HG02884 (cell line): ENCODE data around the gene DHPS.

Experiments
- ATAC-seq: cut with Tn5 transposase; IDR thresholded peaks from one replicate; pipeline ENCODE4 v1.9.1; 2021; ENCODE audit warnings: mild to moderate bottlenecking, moderate library complexity; ENCODE audit not compliant: unreplicated experiment

The DHPS gene

DNA sequence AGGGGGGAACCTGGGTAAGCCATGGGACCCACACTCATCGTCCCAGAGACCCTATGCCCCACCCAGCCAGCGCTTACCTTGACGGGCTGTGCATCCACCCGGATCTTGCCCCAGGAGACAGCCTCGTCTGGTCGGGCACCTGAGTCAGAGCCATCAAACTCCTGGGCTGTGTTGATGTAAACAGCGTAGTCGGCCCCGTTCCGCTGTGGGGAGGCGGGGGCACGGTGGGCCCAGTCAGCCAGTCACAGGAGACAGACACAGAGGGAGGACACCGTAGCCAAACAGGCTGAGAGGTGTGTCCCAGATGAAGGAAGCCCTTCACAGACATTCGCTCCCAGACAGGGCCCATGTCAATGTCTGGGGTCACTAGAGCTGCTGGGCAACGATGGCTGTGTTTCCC is 5.7 kb downstream of the DHPS start:
- no peak for ATAC-seq

DNA sequence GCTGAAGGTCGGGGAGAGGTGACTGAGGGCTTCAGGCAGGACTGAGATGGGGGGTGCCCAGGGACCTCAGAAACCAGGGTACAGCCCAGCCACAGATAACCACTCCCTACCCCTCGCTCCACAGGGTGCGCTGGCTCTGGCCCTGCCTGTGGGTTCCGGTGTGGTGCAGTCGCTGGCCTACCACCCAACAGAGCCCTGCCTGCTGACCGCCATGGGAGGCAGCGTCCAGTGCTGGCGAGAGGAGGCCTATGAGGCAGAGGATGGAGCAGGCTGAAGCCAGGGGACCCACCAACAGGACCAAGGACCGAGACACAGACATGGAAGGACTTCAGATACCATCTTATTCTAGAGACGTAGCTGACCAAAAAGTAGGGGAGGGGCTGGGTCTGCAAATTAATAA is 6.3 kb downstream of the DHPS start:
- no peak for ATAC-seq

DNA sequence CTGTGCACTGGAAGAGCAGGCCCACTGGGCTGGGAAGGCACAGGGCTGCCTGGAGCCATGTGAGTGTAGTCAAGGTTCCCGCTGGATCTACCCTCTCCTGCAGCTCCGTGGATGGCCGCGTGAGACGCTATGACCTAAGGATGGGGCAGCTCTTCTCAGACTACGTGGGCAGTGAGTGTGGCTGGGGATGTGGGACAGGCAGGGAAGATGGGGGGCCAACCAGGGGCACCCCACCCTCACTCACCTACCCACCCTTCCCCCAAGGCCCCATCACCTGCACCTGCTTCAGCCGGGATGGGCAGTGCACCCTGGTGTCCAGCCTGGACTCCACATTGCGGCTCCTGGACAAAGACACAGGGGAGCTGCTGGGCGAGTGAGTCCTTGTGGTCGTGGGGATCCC is 8.9 kb downstream of the DHPS start:
- ATAC-seq = no peak

DNA sequence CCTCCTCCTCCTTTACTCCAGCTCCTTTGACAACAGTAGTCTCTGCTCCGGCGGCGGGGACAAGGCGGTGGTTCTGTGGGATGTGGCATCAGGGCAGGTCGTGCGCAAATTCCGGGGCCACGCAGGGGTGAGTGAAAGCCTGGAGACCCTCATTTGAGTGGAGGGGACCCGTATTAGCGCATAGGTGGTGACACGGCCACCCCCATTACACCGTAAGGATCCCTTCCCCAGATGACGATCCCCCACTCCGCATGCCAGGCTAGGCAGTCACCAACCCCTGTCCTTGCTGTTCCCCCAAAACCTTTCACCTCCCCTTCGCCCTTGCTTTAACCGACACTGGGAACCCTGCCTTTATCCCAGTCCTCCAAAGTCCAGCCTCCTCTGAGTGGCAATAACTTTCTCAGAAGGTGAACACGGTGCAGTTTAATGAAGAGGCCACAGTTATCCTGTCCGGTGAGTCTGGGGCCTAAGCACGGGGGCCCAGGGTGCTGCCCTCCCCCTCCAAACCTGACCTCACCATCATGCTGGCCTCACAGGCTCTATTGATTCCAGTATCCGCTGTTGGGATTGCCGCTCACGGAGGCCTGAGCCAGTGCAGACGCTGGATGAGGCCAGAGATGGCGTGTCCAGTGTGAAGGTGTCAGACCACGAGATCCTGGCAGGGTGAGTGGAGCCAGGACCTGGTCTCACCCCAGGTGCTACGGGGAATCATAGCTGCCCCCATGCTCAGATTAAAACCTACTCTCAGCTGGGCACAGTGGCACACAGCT is 11.3 kb downstream of the DHPS start:
- ATAC-seq = no peak

DNA sequence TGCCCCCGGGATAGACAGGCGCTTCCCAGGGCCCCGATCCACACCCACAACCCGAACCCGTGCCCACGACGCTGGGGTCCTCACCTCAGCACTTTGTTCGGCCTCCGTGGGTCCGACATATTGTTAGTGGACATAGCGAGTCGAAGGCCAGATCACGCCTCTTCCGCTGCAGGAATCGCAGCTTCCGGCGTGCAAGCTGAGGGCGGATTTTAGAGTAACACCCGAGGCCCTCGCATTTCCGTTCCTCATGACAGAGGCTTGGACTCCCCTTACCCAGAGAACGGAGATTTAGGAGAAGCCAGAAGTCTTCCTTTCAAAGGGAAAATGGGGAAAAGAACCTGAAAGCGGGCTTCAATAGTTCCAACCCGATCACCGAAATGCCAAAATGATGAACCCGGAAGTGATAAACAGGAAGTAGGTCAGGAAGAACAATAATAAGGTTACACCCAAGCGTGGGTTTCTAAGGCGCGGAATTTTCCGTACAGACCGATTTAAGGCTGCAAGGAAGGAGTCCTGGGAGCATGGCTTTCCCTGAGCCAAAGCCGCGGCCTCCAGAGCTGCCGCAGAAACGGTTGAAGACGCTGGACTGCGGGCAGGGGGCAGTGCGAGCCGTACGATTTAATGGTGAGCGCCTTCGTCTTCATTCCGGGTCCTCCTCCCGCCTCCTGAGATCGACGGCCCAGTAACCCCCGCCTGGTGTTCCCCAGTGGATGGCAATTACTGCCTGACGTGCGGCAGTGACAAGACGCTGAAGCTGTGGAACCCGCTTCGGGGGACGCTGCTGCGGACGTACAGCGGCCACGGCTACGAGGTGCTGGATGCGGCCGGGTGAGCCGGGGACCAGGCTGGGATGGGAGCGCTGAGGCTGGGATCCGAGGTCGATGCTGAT is 12.2 kb downstream of the DHPS start:
- ATAC-seq = no peak

DNA sequence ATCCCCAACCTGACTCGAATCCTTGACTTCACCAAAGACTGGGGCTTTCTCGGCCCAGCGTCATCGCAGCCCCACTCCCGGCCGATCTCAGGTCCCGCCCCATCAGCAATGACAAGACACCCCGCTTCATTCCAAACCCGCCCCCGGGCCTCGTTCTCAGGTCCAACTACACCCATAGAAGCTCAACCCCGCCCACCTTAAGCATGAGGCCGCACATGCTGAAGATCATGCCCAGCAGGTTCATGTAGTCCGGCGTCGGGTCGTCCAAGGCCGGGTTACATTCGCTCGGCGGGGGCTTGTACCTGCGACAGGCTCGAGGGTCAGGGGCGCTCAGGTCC is 12.8 kb downstream of the DHPS start:
- no peak for ATAC-seq

DNA sequence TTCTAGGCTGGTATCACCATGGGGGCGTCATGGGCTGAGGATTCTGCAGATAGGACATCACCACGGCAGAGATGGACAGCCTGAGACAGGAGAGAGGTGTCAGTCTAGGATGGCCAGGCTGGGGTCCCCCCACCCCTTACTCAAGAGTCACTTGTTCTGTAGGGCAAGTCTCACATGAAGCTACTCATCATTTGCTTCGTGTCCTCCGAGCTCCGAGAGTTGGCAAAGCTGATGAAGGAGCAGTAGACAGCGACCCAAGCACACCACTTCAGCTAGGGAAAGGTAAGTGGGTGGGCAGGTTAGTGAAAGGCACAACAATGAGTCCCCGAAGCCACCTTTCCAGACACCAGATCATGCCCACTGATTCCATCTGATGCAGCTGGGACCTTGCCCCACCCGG is 13.3 kb downstream of the DHPS start:
- no peak for ATAC-seq

DNA sequence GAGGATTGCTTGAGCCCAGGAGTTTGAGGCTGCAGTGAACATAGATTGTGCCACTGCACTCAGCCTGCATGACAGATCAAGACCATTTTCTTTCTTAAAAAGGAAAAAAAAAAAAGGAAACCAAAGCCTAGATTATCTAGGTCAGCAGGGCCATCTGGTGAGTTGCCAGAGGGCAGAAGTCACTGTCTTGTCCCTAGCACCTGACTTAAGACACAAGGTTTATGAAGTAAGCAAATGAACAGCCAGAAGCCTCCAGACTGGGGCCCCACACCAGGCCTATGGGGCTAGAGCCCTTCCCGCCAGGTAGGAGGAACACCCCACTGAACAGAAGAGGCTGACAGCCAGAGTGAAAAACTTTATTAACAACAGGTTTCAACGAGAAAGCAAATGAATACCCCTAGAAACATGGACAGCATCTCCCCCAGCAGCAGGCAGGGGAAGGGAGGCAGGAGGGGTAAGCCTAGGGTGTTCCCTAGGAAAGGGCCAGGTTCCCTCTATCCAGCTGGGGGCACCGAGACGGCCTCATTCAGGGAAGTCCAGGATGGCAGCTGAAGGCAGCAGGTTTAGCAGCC is 13.9 kb downstream of the DHPS start:
- no peak for ATAC-seq

DNA sequence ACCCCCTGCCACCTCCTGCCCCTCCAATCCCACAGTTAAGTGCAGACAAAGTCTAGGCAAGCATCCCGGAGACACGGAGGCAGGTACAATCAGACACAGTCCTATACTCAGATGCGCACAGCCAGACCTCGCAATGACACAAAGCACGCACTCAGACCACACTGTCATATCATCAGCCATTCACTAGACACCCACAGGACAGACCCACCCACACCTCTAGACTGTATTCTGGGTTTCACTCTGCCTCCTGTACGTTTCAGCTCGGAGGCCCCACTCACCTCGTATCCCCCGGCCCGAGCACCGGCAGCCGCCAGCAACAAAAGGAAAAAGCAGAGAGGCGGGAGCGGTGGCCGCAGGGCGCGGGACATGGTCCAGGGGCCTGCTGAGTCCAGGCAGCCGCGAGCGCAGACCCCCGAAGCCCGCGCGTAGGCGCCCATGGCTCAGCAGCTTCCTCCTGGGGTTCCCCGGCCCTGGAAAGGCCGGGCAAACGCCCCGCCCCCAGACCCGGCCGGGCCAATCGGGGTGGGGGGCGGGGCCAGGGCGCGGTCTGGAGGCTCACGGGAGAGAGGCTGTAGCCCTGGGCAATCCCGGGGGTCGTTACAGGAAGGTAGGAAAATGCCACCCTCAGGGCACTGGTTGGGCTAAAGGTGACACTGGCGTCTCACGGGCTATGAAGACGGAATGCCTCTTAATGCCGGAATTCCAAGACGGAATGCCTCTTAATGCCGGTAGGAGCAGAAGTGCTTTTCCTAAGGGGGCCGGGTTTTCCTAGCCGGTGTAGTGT is 15.2 kb downstream of the DHPS start, which contains the start of the genes MAN2B1 and WDR83:
TSS of gene MAN2B1 (minus strand) at position 478 of the 784 bp plus-strand sequence. CDS start at position 437, 41 bp downstream.
TSS of gene WDR83 (plus strand) at position 543 of the 784 bp plus-strand sequence. CDS start 2,984 bp downstream, outside the sequence.
- no peak for ATAC-seq

DNA sequence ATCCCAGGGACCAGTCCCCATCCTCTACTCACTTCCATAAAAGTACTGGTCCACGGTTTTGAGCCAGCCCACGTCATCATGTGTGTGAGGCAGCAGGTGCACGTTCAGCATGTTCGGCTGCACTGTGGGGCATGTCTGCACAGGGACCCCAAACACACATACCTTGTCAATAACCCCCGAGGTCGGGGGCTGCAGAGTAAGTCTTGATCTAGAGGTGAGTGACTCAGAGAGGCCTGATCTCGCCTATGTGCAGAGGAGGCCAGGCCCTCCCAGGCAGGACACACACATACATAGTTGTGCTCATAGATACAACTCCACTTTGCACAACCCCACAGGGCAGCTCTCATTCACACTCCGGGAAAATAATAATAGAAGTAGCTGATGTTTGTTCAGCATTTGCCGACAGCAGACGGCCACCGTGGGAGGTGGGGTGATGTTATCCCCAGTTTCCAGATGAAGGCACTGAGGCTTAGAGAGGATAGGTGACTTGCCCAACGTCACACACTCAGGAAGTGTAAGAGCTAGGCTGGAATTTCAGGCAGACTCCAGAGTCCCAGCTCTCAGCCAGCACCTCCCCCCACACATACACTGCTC is 15.9 kb downstream of the DHPS start:
- no peak for ATAC-seq

DNA sequence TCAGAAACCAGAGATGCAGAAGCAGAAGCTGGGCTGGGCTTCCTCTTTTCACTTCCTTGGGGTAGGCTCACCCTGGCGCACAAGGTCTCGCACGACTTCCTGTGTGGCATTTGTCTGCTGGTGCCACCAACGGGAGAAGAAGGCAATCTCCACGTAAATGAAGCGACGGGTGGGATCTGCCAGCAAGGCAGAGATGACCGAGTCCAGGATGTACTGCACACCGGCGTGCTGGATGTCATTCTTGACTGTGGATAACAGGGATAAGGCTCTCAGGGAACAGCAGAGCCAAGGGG is 16.5 kb downstream of the DHPS start:
- no peak for ATAC-seq

DNA sequence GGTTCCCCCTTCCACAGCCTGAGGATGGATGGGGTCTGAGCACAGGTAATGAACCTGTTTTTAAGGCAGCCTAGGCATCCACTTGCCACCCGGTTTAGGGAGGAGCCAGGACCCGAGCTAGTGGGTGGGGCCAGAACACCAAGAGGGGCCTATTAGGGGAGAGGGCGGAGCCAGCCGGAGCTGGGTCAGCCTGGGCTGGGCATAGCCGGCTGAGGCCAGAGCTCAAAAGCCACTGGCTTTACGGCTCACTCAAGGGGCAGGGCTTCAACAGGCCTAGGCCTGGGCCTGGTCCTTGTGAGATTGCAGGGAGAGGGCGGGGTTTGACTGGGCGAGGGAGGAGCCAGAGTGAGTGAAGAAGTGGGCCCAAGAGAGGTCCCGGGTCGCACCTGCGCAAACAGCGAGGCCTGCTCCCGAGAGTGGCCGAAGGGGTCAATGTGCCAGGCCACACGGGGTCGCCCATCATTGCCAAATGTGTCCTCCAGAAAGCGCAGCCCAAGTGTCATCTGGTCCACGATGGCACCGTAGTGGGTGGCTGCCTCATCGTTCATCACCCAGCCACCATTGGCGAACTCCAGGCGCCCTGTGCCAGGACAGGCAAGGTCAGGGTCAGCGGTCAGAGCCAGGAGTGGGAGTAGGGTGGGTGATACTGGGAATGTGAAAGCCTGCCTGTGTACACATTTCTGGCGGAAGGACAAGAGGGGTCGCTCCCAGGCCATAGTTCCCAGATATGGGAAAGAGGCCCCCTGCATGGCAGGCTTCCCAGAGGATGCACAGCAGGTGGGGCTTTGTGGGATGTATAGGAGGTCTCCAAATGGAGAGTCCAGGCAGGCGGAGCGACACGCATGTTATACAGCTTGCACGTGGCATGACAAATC is 17.0 kb downstream of the DHPS start:
- no peak for ATAC-seq

DNA sequence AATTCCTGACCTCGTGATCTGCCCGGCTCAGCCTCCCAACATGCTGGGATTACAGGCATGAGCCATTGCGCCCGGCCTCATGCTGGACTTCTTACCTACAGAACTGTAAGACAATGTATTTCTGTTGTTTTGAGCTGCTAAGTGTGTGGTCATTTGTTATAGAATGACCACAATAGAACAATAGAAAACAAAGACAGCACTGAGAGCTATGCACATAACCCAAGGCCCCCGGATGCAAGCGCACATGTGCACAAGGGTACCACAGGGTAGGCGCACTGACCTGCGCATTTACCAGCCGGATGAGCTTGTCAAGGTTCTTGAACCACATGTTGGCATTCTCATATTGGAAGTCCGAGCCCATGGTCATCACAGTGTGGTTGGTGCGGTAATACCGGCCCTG is 20.7 kb downstream of the DHPS start:
- no peak for ATAC-seq

DNA sequence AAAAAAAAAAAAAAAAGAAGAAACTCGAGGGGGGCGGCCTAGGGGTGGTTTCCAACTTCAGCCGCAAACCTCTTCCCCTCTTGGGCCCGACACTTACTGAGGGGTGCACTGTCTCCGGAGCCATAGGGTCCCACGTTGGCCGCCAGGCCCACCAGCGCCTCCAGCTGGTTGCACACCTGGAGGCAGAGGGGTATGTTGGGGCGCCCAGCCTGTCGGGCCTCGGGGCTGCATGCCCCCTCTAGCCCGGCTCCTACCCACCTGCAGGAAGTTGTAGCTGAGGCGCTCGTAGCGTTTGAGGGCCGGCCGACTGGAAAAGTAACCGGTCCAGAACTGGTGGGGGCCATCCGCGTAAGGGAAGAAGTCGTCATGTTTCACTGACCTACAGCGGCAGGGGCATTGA is 23.7 kb downstream of the DHPS start:
- no peak for ATAC-seq

DNA sequence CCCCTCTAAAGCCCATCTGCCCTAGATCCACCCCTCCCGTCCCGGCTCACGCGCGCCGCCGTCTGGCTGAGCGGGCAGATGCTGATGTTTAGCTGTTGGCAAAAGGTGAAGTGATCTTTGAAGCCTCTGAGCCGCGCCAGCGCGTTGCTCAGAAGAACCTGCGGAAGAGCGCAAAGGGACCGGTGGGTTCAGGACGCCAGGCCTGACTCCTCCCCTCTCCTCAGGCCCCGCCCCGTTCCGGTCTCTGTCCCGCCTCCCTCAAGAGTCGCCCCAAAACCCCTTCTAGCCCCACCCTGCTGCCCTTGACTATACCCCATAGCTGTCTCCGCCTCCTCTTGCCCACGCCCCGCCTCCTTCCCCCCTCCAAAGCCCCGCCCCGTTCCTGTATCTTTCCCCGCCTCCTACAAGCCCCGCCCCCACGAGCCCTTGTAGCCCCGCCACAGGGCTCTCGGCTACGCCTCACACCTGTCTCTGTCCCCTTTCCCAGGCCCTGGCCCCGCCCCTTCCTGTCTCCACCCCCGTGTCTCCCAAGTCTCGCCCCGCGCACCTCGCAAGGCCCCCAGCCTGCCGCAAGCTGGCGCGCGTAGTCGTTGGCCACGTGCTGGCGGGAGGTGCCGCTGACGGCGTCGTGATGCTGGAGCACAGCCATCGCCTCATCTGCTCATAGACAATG is 24.6 kb downstream of the DHPS start:
- ATAC-seq = no peak

DNA sequence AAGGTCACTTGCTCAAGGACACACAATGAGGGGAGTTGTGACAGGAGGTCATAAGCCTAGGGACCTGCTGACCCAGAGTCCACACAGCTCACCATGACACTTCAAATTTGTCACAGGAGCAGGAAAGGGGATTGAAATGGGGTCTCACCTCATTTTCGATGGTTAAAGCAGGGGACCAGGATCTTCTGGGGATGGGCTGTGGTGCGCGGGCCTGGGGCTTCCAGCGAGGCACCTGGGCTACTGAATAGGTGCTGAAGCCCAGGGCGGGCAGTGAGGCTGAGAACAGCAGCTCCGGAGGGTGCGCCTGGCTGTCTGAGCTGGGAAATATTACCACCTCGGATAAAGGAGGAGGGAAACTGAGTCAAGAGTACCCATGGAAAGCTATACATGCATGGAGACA is 26.1 kb downstream of the DHPS start:
- ATAC-seq = no peak

DNA sequence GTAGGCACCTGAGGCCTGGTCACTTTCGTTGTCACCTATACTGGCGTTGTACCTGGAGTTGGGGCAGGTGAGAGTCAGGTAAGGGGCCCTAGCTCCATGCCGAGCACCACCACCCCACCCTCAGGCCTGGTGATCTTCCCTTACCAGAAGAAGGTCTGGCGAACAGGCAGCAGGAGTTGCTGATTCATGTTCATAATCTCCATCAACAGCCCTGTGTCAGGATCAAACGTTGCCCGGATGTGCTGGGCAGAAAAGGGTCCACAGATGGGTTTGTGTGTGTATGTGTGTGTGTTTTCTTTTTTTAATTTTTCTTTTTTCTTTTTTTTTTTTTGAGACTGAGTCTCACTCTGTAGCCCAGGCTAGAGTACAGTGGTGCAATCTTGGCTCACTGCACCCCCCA is 29.5 kb downstream of the DHPS start:
- no peak for ATAC-seq

DNA sequence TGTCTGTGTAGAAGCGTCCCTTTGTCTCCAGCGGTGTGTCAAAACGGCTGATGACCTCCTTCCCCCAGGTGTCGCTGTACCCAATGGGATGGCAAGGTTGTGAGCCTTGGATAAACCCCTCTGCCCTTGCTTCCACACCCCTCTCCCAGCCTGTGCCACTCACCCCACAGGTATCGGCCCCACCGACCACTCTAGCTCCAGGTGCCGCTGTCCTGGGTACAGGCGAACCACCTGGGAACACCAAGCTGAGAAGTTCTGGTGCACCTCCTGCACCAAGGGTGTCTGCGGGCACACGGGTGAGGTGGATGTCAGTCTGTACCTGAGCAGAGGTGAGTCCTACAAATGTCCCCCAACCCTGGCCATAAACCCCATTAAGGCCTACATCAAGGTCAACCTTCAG is 31.7 kb downstream of the DHPS start:
- ATAC-seq = no peak

DNA sequence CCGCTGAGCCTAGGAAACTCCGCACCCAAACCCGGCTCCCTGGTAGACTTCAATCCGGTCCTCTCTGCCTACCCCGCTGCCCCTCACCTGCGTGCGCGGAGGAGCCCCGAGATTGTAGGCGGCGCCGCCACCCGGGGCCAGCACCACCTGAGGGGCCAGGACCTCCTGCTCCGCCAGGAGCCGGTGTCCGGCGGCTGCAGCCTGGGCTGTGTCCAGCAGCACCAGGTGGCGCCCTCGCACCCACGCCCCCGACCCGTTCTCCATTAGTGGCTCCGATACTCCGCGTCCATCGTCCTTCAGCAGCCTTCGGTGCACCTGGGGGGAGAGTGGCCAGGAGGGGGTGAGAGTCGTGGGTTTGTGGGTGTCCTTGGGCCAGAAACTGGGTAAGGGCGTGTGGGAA is 33.6 kb downstream of the DHPS start:
- ATAC-seq = no peak
